Lung (tissue), 12 donors: Measurements from ENCODE around the gene TMA16. TPM values are rescaled to one million over a fixed set of nuclear protein-coding genes. Genes with fewer than 3 reads are reported as not detected.

Source experiments
- ATAC-seq: fragments of 200-7000 bp; cut with Tn5 transposase; one replicate; pipeline ENCODE4 v1.9.1; 2020; ENCODE audit warnings: moderate number of reproducible peaks; ENCODE audit not compliant: insufficient read depth, low FRiP score
- DNase-seq, 3 donors: peaks; one replicate each; pipeline ENCODE4 v3.0.0-alpha.2; 2013 to 2017
- H3K27ac ChIP-seq, 2 donors: one replicate each; pipeline ENCODE4 v1.5.1; 2013; ENCODE audit warnings: mild to moderate bottlenecking in 2 of 2, moderate library complexity in 2 of 2, control low read depth in 1 of 2, inconsistent platforms in 1 of 2, low read depth in 1 of 2, low read length in 1 of 2
- H3K27me3 ChIP-seq, 3 donors: one replicate each; pipeline ENCODE4 v1.5.1; 2013; ENCODE audit warnings: low read length in 2 of 3; ENCODE audit not compliant: control insufficient read depth in 3 of 3, insufficient read depth in 3 of 3
- H3K36me3 ChIP-seq, 4 donors: one replicate each; pipeline ENCODE4 v1.5.1; 2013; ENCODE audit warnings: low read length in 4 of 4, mild to moderate bottlenecking in 1 of 4, moderate library complexity in 1 of 4; ENCODE audit not compliant: control insufficient read depth in 4 of 4, insufficient read depth in 4 of 4
- H3K4me1 ChIP-seq, 5 donors: one replicate each; pipeline ENCODE4 v1.5.1; 2013; ENCODE audit warnings: low read length in 5 of 5, mild to moderate bottlenecking in 2 of 5, moderate library complexity in 1 of 5; ENCODE audit not compliant: control insufficient read depth in 5 of 5, insufficient read depth in 5 of 5
- H3K4me3 ChIP-seq: one replicate; pipeline ENCODE4 v1.5.1; 2013; ENCODE audit warnings: mild to moderate bottlenecking, control low read depth, moderate library complexity
- H3K9ac ChIP-seq, 2 donors: one replicate each; pipeline ENCODE4 v1.5.1; 2013; ENCODE audit warnings: low read length in 2 of 2, control low read depth in 1 of 2; ENCODE audit not compliant: insufficient read depth in 1 of 2
- H3K9me3 ChIP-seq, 4 donors: one replicate each; pipeline ENCODE4 v1.5.1; 2013; ENCODE audit warnings: low read length in 3 of 4, mild to moderate bottlenecking in 1 of 4, moderate library complexity in 1 of 4; ENCODE audit not compliant: control insufficient read depth in 4 of 4, insufficient read depth in 3 of 4
- CTCF ChIP-seq: IDR thresholded peaks from 2 replicates; pipeline ENCODE4 v1.5.1; 2012; ENCODE audit warnings: mild to moderate bottlenecking; ENCODE audit errors: control extremely low read depth, extremely low read depth
- WGBS, 2 donors: extraction: QIAGEN DNeasy Blood & Tissue Kit; methylation state at CpG; one replicate each; pipeline ENCODE4 v1.1.7; 2013; 5-methylcytosine and 5-hydroxymethylcytosine counted together
- polyA plus RNA-seq, 2 donors: library from polyadenylated mRNA; stranded (reverse); fragments of 200-250 nt; gene quantifications; one replicate each; pipeline ENCODE4 v1.2.1, GENCODE V29; 2013
- total RNA-seq, 2 donors: library from RNA; depleted of rRNA in 1 of 2; stranded (reverse); fragments of >200 nt in 1 of 2; gene quantifications; one replicate each; pipeline ENCODE4 v1.2.1, GENCODE V29; 2014 to 2021
- donor health status: control.
- donor health status: control.
- donor health status: Bipolar disorder and iron deficiency.
- donor health status: healthy.
- donor health status: DM: yes; HTN: yes; CAD: no.

Gene TMA16
- total and polyA plus RNA-seq, 4 donors: 15.7 to 23.8 (median 19.8) TPM

GRCh38 chr4:163505374-163505773 is 10.9 kb downstream of the TMA16 start:
- Histone ChIP-seq H3K9me3 (no peaks in the 10 kb centered on the region), H3K9ac (no peak overlapping the region), H3K27ac (no peak overlapping the region), H3K36me3 (peaks cover 0 to 8% (median 7%) of the 10 kb centered on the region in 4 donors), H3K4me3 (no peak overlapping the region), H3K27me3 (no peaks in the 10 kb centered on the region), H3K4me1 (no peaks in the 10 kb centered on the region)
- DNase-seq (peak in 1 of 3 donors; percentile 12), ATAC-seq (no peak)
- TF ChIP-seq CTCF: no peak
- 25 to 52% methylated on average over 3 of the region's 3 CpGs for WGBS, 2 donors

GRCh38 chr4:163515198-163515597 is 20.7 kb downstream of the TMA16 start:
- H3K27ac ChIP-seq: no peak overlapping the region
- H3K4me1 ChIP-seq: no peaks in the 10 kb centered on the region
- DNase-seq: no peak
- no peaks in the 10 kb centered on the region for H3K9me3 ChIP-seq
- H3K27me3 ChIP-seq: no peaks in the 10 kb centered on the region
- no peak for TF ChIP-seq CTCF
- no peak overlapping the region for H3K4me3 ChIP-seq
- 95 to 96% methylated on average over 8 of the region's 8 CpGs for WGBS, 2 donors
- peaks cover 6 to 21% (median 19%) of the 10 kb centered on the region in 4 donors for H3K36me3 ChIP-seq
- no peak for ATAC-seq
- H3K9ac ChIP-seq: no peak overlapping the region

- Histone ChIP-seq H3K4me1 (no peaks in the 10 kb centered on the region), H3K4me3 (no peak overlapping the region), H3K27me3 (no peaks in the 10 kb centered on the region), H3K36me3 (peaks cover 4 to 16% (median 13%) of the 10 kb centered on the region in 4 donors), H3K9ac (no peak overlapping the region), H3K9me3 (no peaks in the 10 kb centered on the region), H3K27ac (no peak overlapping the region)
- DNase-seq (no peak), ATAC-seq (no peak)
- 89 to 91% methylated on average over 3 of the region's 3 CpGs for WGBS, 2 donors
- TF ChIP-seq CTCF: no peak
These were observed 29.4 kb downstream of the TMA16 start for GRCh38 chr4:163523791-163524365.

- DNase-seq (no peak), ATAC-seq (no peak)
- Histone ChIP-seq H3K36me3 (peaks cover 4 to 18% (median 13%) of the 10 kb centered on the region in 4 donors), H3K27me3 (no peaks in the 10 kb centered on the region), H3K9me3 (no peaks in the 10 kb centered on the region), H3K4me3 (no peak overlapping the region), H3K4me1 (no peaks in the 10 kb centered on the region), H3K9ac (no peak overlapping the region), H3K27ac (no peak overlapping the region)
- WGBS, 2 donors: 94 to 96% methylated on average over 3 of the region's 3 CpGs
- TF ChIP-seq CTCF: no peak
These were observed 31.5 kb downstream of the TMA16 start for GRCh38 chr4:163525982-163526381.
